GM12873 (cell line): ENCODE data around the gene CSNK1D.

ENCODE experiments used
- CTCF ChIP-seq: IDR thresholded peaks from 2 replicates; pipeline ENCODE4 v1.5.1; 2012; ENCODE audit warnings: low read depth, mild to moderate bottlenecking, moderate library complexity, low read length, control low read depth; ENCODE audit not compliant: insufficient read depth; ENCODE audit errors: missing control alignments

Gene CSNK1D

GRCh38 chr17:82314012-82314726 is 40.7 kb upstream of the CSNK1D start:
- TF ChIP-seq CTCF, result no peak

GRCh38 chr17:82313195-82314011 is 39.9 kb upstream of the CSNK1D start:
- no peak for TF ChIP-seq CTCF

GRCh38 chr17:82311971-82312370 is 38.5 kb upstream of the CSNK1D start:
- TF ChIP-seq CTCF, result no peak

GRCh38 chr17:82310877-82311276 is 37.4 kb upstream of the CSNK1D start:
- no peak for TF ChIP-seq CTCF

- TF ChIP-seq CTCF, result no peak
Measured at GRCh38 chr17:82309656-82310570, 36.4 kb upstream of the CSNK1D start.

- TF ChIP-seq CTCF, result no peak
Measured at GRCh38 chr17:82305727-82306300, 32.3 kb upstream of the CSNK1D start.
